K562 (cell line): ENCODE measurements around the gene DSP. TPM values are rescaled to one million over a fixed set of nuclear protein-coding genes. Genes with fewer than 3 reads are reported as not detected.
A peak's percentile ranks its signal among the peaks of the same experiment; 100 is the strongest.

Source experiments
- ATAC-seq: fragments of 200-7000 bp; cut with Tn5 transposase; 3 replicates; pipeline ENCODE4 v1.9.1; 2020; ENCODE audit warnings: moderate library complexity
- BruUV-seq: library from RNA; stranded (reverse); fragments of 400-500 nt; replicated peaks from 2 replicates; lab custom pipeline; 2021; lab: Mats Ljungman, UMichigan
- CTCF ChIA-PET: fragments of 300-600 bp; formaldehyde crosslinking; extraction: SDS; loops from one replicate; lab custom pipeline; 2021; ENCODE audit warnings: low intra/inter-chr PET ratio; lab: Yijun Ruan, JAX
- POLR2A ChIA-PET: fragments of 300-600, 350-650 bp; sonication (Branson Sonifier 250); formaldehyde crosslinking; extraction: SDS; loops from one replicate; lab custom pipeline; 2021; ENCODE audit warnings: antibody characterized with exemption, inconsistent platforms; lab: Yijun Ruan, JAX
- DNase-seq, 4 experiments: peaks; one replicate each; pipeline versions ENCODE4 v3.0.0 to v3.0.0-alpha.2; 2011 to 2018; ENCODE audit warnings: low spot score in 3 of 4, mixed read lengths in 3 of 4; ENCODE audit errors: extremely low read depth in 1 of 4
- FAIRE-seq: peaks from 2 replicates; lab custom pipeline; 2011; peaks lifted over from hg19 to GRCh38; lab: Jason Lieb, UNC
- H2AFZ ChIP-seq: 2 replicates; pipeline ENCODE4 v1.6.0; 2011; ENCODE audit warnings: low read depth, low read length, control low read depth, inconsistent platforms
- H3K27ac ChIP-seq: fragments of 200-600 bp; 3 replicates; pipeline ENCODE4 v1.8.0; 2011; ENCODE audit warnings: low read depth, mild to moderate bottlenecking, control low read depth, inconsistent platforms, low read length, moderate library complexity, mixed read lengths; ENCODE audit errors: extremely low read depth
- H3K27me3 ChIP-seq, 2 experiments: fragments of 300-600 bp in 1 of 2; 2 replicates in 1 of 2; 3 replicates in 1 of 2; pipeline versions ENCODE4 v1.6.0 to v1.8.0; 2011; ENCODE audit warnings: inconsistent platforms in 2 of 2, low read length in 2 of 2, mild to moderate bottlenecking in 1 of 2, mixed read lengths in 1 of 2, moderate library complexity in 1 of 2; ENCODE audit not compliant: control insufficient read depth in 2 of 2, insufficient read depth in 2 of 2
- H3K36me3 ChIP-seq: fragments of 300-600 bp; 3 replicates; pipeline ENCODE4 v1.8.0; 2011; ENCODE audit warnings: mild to moderate bottlenecking, low read length, inconsistent platforms; ENCODE audit not compliant: control insufficient read depth, insufficient read depth
- H3K4me1 ChIP-seq, 2 experiments: fragments of 200-600 bp in 1 of 2; replicated peaks in 1 of 2; 2 replicates in 1 of 2; 3 replicates in 1 of 2; pipeline versions ENCODE4 v1.5.1 to v1.8.0; 2011; ENCODE audit warnings: inconsistent platforms in 2 of 2, low read length in 2 of 2, mild to moderate bottlenecking in 1 of 2, mixed read lengths in 1 of 2, moderate library complexity in 1 of 2; ENCODE audit not compliant: control insufficient read depth in 2 of 2, insufficient read depth in 2 of 2
- H3K4me2 ChIP-seq: 2 replicates; pipeline ENCODE4 v1.6.1; 2011; ENCODE audit warnings: low read length, control low read depth, inconsistent platforms, mixed read lengths; ENCODE audit not compliant: insufficient read depth
- H3K4me3 ChIP-seq: fragments of 200-600 bp; sonication (generic), shearing (Covaris generic); 2 replicates; pipeline ENCODE4 v1.5.1; 2016; ENCODE audit warnings: control low read depth, inconsistent platforms
- H3K79me2 ChIP-seq: fragments of 200-600 bp; 3 replicates; pipeline ENCODE4 v1.8.0; 2011; ENCODE audit warnings: low read length, inconsistent platforms; ENCODE audit not compliant: control insufficient read depth, insufficient read depth
- H3K9ac ChIP-seq, 2 experiments: 2 replicates each; pipeline versions ENCODE4 v1.6.0 to v1.6.1; 2011; ENCODE audit warnings: low read depth in 2 of 2, low read length in 2 of 2, control low read depth in 1 of 2, inconsistent platforms in 1 of 2, mild to moderate bottlenecking in 1 of 2, mixed read lengths in 1 of 2; ENCODE audit not compliant: insufficient read depth in 1 of 2
- H3K9me1 ChIP-seq: one replicate; pipeline ENCODE4 v1.6.0; 2011; ENCODE audit warnings: inconsistent platforms, mild to moderate bottlenecking, low read length, moderate library complexity; ENCODE audit not compliant: control insufficient read depth, insufficient read depth
- H3K9me3 ChIP-seq: replicated peaks from 2 replicates; pipeline ENCODE4 v1.5.1; 2011; ENCODE audit warnings: low read depth, low read length, inconsistent platforms; ENCODE audit not compliant: control insufficient read depth, insufficient read depth
- H4K20me1 ChIP-seq: replicated peaks from 2 replicates; pipeline ENCODE4 v1.6.1; 2011; ENCODE audit warnings: low read length, inconsistent platforms, mixed read lengths; ENCODE audit not compliant: control insufficient read depth, insufficient read depth
- BMI1 ChIP-seq: fragments of 150-350 bp; IDR thresholded peaks from 2 replicates; pipeline ENCODE4 v1.6.1; 2014; ENCODE audit warnings: low read length
- CBX2 ChIP-seq: fragments of 200-600 bp; sonication (generic); IDR thresholded peaks from one replicate; pipeline ENCODE4 v1.6.1; 2012; ENCODE audit warnings: mild to moderate bottlenecking, low read length, inconsistent platforms; ENCODE audit not compliant: insufficient read depth, poor library complexity, severe bottlenecking
- CBX8 ChIP-seq: fragments of 200-600 bp; sonication (generic); IDR thresholded peaks from 2 replicates; pipeline ENCODE4 v1.6.1; 2012; ENCODE audit warnings: borderline replicate concordance, mixed run types, low read depth, mild to moderate bottlenecking, moderate library complexity, mixed read lengths, low read length, control low read depth, inconsistent platforms; ENCODE audit not compliant: poor library complexity, severe bottlenecking; ENCODE audit errors: extremely low read depth
- COPS2 ChIP-seq: fragments of 450-650 bp; conservative IDR thresholded peaks from 2 replicates; pipeline ENCODE4 v1.6.1; 2016; ENCODE audit warnings: mild to moderate bottlenecking, moderate library complexity
- CXXC5 ChIP-seq: fragments of 250-450 bp; sonication (Bioruptor Pico); IDR thresholded peaks from 2 replicates; pipeline ENCODE4 v1.8.0; 2022; ENCODE audit warnings: inconsistent platforms, mild to moderate bottlenecking, moderate library complexity
- KDM5B ChIP-seq: fragments of 200-600 bp; sonication (generic); IDR thresholded peaks from 2 replicates; pipeline ENCODE4 v1.6.1; 2012; ENCODE audit warnings: low read depth, mild to moderate bottlenecking, moderate library complexity, low read length, control low read depth, inconsistent platforms; ENCODE audit not compliant: insufficient replicate concordance
- MECOM ChIP-seq: fragments of 250-450 bp; sonication (Bioruptor Pico); IDR thresholded peaks from 2 replicates; pipeline ENCODE4 v1.8.0; 2022; ENCODE audit warnings: inconsistent platforms
- SMC3 ChIP-seq: conservative IDR thresholded peaks from 2 replicates; pipeline ENCODE4 v1.6.1; 2011; ENCODE audit warnings: low read depth, low read length, improper control_type of control experiment; ENCODE audit not compliant: insufficient read depth
- TCFL5 ChIP-seq: fragments of 250-450 bp; sonication (Bioruptor Pico); conservative IDR thresholded peaks from 2 replicates; pipeline ENCODE4 v1.6.1; 2021; ENCODE audit warnings: mild to moderate bottlenecking, moderate library complexity, matching md5 sums
- TEAD4 ChIP-seq, 2 experiments: sonication (generic) in 1 of 2; formaldehyde crosslinking in 1 of 2; IDR thresholded peaks; 2 replicates each; pipeline versions ENCODE4 v1.6.1 to v1.8.0; 2012 to 2022; ENCODE audit warnings: borderline replicate concordance in 1 of 2, inconsistent platforms in 1 of 2, low read length in 1 of 2, mild to moderate bottlenecking in 1 of 2, missing genetic modification reagents in 1 of 2
- WGBS: fragments of 100-300 bp; shearing (Covaris generic); methylation state at CpG from one replicate; pipeline ENCODE4 v1.1.6; 2016; ENCODE audit warnings: low coverage, mixed read lengths; ENCODE audit not compliant: insufficient coverage; ENCODE audit errors: missing lambda C conversion rate; 5-methylcytosine and 5-hydroxymethylcytosine counted together
- in situ Hi-C: fragments of 300-500 bp; cut with MboI; formaldehyde crosslinking; loops from 4 replicates; pipeline ENCODE4 v1.15.0; 2018; ENCODE audit warnings: inconsistent platforms, mixed read lengths
- intact Hi-C: fragments of 100-400 bp; cut with micrococcal nuclease; formaldehyde crosslinking; loops from 2 replicates; pipeline ENCODE4 v1.14.2; 2022
- polyA plus RNA-seq, 8 experiments: library from polyadenylated mRNA; depleted of rRNA in 4 of 8; stranded (reverse) in 5 of 8; unstranded in 3 of 8; fragments of >200 nt; fragmentation: Nextera tagmentation in 2 of 8; fragmentation: Illumina TruSeq in 1 of 8; extraction: Ambion mirVana in 2 of 8; extraction: Trizol in 1 of 8; gene quantifications; 2 replicates each; pipeline versions ENCODE4 v1.2.1 to v1.2.3, GENCODE V29; 2011 to 2014; ENCODE audit warnings: inconsistent platforms in 1 of 8, missing spikeins in 1 of 8
- total RNA-seq, 7 experiments: library from RNA; depleted of rRNA in 6 of 7; stranded (reverse); fragments of >200 nt in 6 of 7; fragmentation: Illumina TruSeq in 2 of 7; extraction: Trizol in 2 of 7; gene quantifications; 2 replicates each; pipeline versions ENCODE4 v1.2.1 to v1.2.3, GENCODE V29; 2011 to 2021; ENCODE audit warnings: low replicate concordance in 1 of 7

Gene DSP
- total and polyA plus RNA-seq, 9 of the 15 experiments (the other 6 are each of a cell fraction or from before 2014, with no cell fraction given): under 0.01 to 0.24 (median 0.03) TPM; not detected in 2

- Histone ChIP-seq H3K27me3 (peaks cover 62 to 63% of the 10 kb centered on the region in 2 experiments), H3K79me2 (no peaks in the 10 kb centered on the region), H3K4me3 (no peak overlapping the region), H2AFZ (no peak overlapping the region), H3K4me1 (peaks cover 0 to 7% of the 10 kb centered on the region in 2 experiments; a peak in 2 of 5 replicates), H3K27ac (no peak overlapping the region), H3K9me3 (no peaks in the 10 kb centered on the region), H4K20me1 (no peaks in the 10 kb centered on the region; the same call in 1 of the 2 replicates), H3K4me2 (no peak overlapping the region), H3K9me1 (no peaks in the 10 kb centered on the region), H3K9ac (no peak overlapping the region), H3K36me3 (no peaks in the 10 kb centered on the region)
- WGBS: 5% methylated on average over 4 of the region's 4 CpGs
- in situ Hi-C loops: no loop called here
- ATAC-seq: no peak
- POLR2A ChIA-PET: interaction anchor here (0.6 to 2.5 kb wide), 3 partner anchors 14 to 782 kb away, joined by 3 to 8 read pairs (median 3); no protein-coding TSS in a partner anchor
- peak; percentile 70 for FAIRE-seq
- intact Hi-C loops: no loop called here
- TF ChIP-seq MECOM: no peak
- TF ChIP-seq CXXC5 (CRISPR knock-in tag): no peak
- TF ChIP-seq TEAD4 (IDR thresholded peaks at IDR 0.05; ENCODE audit: low read length): no peak
- no peak for TF ChIP-seq TEAD4 (CRISPR knock-in tag; IDR thresholded peaks at IDR 0.05; ENCODE audit: borderline replicate concordance)
- no peak for TF ChIP-seq SMC3
- no peak for TF ChIP-seq COPS2
- DNase-seq: no peak
- no TSS peak for BruUV-seq
- CTCF ChIA-PET: no interaction called here
Measured at GRCh38 chr6:7547315-7547714, 5.8 kb downstream of the DSP start.

- no peaks in the 10 kb centered on the region for H3K79me2 ChIP-seq
- in situ Hi-C loops (no loop called here), intact Hi-C loops (no loop called here)
- peaks cover 55 to 60% of the 10 kb centered on the region in 2 experiments for H3K27me3 ChIP-seq
- WGBS: 2% methylated on average over 2 of the region's 2 CpGs
- no peak overlapping the region for H3K4me2 ChIP-seq
- no peaks in the 10 kb centered on the region for H3K9me3 ChIP-seq
- peak; percentile 55 for FAIRE-seq
- H3K9ac ChIP-seq: no peak overlapping the region
- no peaks in the 10 kb centered on the region for H3K36me3 ChIP-seq
- ATAC-seq: no peak
- H4K20me1 ChIP-seq: no peaks in the 10 kb centered on the region; the same call in 1 of the 2 replicates
- DNase-seq: no peak
- H3K4me3 ChIP-seq: no peak overlapping the region
- H3K4me1 ChIP-seq: no peaks in the 10 kb centered on the region
- no TSS peak for BruUV-seq
- ChIA-PET POLR2A (no interaction called here), CTCF (no interaction called here)
- TF ChIP-seq KDM5B (no peak), TCFL5 (CRISPR knock-in tag) (no peak), BMI1 (peak; percentile 48; the same call in 1 of the 2 replicates), CBX2 (peak; percentile 14), CBX8 (peak; percentile 95)
- no peak overlapping the region for H2AFZ ChIP-seq
- no peaks in the 10 kb centered on the region for H3K9me1 ChIP-seq
- no peak overlapping the region for H3K27ac ChIP-seq
Measured at GRCh38 chr6:7550433-7550801, 8.9 kb downstream of the DSP start.
